HepG2 (cell line): ENCODE measurements around the gene PEAK1. TPM values are rescaled to one million over a fixed set of nuclear protein-coding genes. Genes with fewer than 3 reads are reported as not detected.

Experiments
- CENPT ChIP-seq: sonication (generic); formaldehyde crosslinking; IDR thresholded peaks from 2 replicates; pipeline ENCODE4 v1.8.0; 2022; ENCODE audit warnings: low read depth, mild to moderate bottlenecking, moderate library complexity, missing genetic modification reagents
- ELF4 ChIP-seq: sonication (generic); formaldehyde crosslinking; IDR thresholded peaks from 2 replicates; pipeline ENCODE4 v1.5.0; 2020; ENCODE audit warnings: missing genetic modification reagents, mild to moderate bottlenecking, moderate library complexity, borderline replicate concordance
- GABPB1 ChIP-seq: IDR thresholded peaks from 2 replicates; pipeline ENCODE4 v1.6.1; 2016; ENCODE audit warnings: mild to moderate bottlenecking, missing genetic modification reagents, moderate library complexity, missing compliant biosample characterization
- HNRNPUL1 ChIP-seq: fragments of 200-400 bp; formaldehyde crosslinking; IDR thresholded peaks from 2 replicates; pipeline ENCODE4 v1.6.1; 2017; ENCODE audit warnings: low read depth, mild to moderate bottlenecking, low read length, moderate library complexity
- IRF2 ChIP-seq: IDR thresholded peaks from 2 replicates; pipeline ENCODE4 v1.6.1; 2018; ENCODE audit warnings: missing genetic modification reagents, missing compliant biosample characterization
- KMT2A ChIP-seq: sonication (generic); formaldehyde crosslinking; IDR thresholded peaks from 2 replicates; pipeline ENCODE4 v1.4.0; 2020; ENCODE audit warnings: missing genetic modification reagents
- RFX3 ChIP-seq: IDR thresholded peaks from 2 replicates; pipeline ENCODE4 v1.6.1; 2016; ENCODE audit warnings: missing biosample characterization, missing genetic modification reagents
- RNF2 ChIP-seq: fragments of 450-650 bp; conservative IDR thresholded peaks from 2 replicates; pipeline ENCODE4 v1.6.1; 2016; ENCODE audit warnings: low read depth
- SKI ChIP-seq: fragments of 450-650 bp; IDR thresholded peaks from one replicate; pipeline ENCODE4 v1.6.1; 2018; ENCODE audit warnings: mild to moderate bottlenecking; ENCODE audit not compliant: partially characterized antibody
- ZBTB7B ChIP-seq: sonication (generic); formaldehyde crosslinking; IDR thresholded peaks from 2 replicates; pipeline ENCODE4 v1.4.0; 2020; ENCODE audit warnings: missing genetic modification reagents
- ZNF326 ChIP-seq: sonication (generic); formaldehyde crosslinking; IDR thresholded peaks from 2 replicates; pipeline ENCODE4 v1.4.0; 2020; ENCODE audit warnings: missing genetic modification reagents, borderline replicate concordance
- ZNF768 ChIP-seq: sonication (generic); formaldehyde crosslinking; IDR thresholded peaks from 2 replicates; pipeline ENCODE4 v1.4.0; 2020; ENCODE audit warnings: missing genetic modification reagents
- polyA plus RNA-seq, 8 experiments: library from polyadenylated mRNA; depleted of rRNA in 3 of 8; stranded (reverse) in 7 of 8; unstranded in 1 of 8; fragments of >200 nt; fragmentation: Illumina TruSeq in 4 of 8; extraction: Trizol in 4 of 8; gene quantifications; 2 replicates each; pipeline versions ENCODE4 v1.2.1 to v1.2.3, GENCODE V29; 2011 to 2016; ENCODE audit warnings: low read depth in 4 of 8, missing spikeins in 1 of 8, mixed read lengths in 1 of 8; ENCODE audit not compliant: insufficient read depth in 1 of 8
- total RNA-seq, 5 experiments: library from RNA; depleted of rRNA; stranded (reverse); fragments of >200 nt; fragmentation: Illumina TruSeq; extraction: Trizol; gene quantifications; 2 replicates each; pipeline ENCODE4 v1.2.3, GENCODE V29; 2016; ENCODE audit warnings: low read depth in 1 of 5
- TF ChIP-seq, protein P1 (sequence below): sonication (generic); formaldehyde crosslinking; IDR thresholded peaks from 2 replicates; pipeline ENCODE4 v1.5.0; 2020; ENCODE audit warnings: missing genetic modification reagents
- TF ChIP-seq, protein P2 (sequence below): sonication (generic); formaldehyde crosslinking; IDR thresholded peaks from 2 replicates; pipeline ENCODE4 v1.4.0; 2020; ENCODE audit warnings: missing genetic modification reagents
- TF ChIP-seq, protein P3 (sequence below): IDR thresholded peaks from 2 replicates; pipeline ENCODE4 v1.6.1; 2016; ENCODE audit warnings: low read depth, missing genetic modification reagents, missing compliant biosample characterization
- TF ChIP-seq, protein P4 (sequence below): sonication (generic); formaldehyde crosslinking; IDR thresholded peaks from 2 replicates; pipeline ENCODE4 v1.5.0; 2020; ENCODE audit warnings: mild to moderate bottlenecking, missing genetic modification reagents
- TF ChIP-seq, protein P5 (sequence below): sonication (generic); formaldehyde crosslinking; IDR thresholded peaks from 2 replicates; pipeline ENCODE4 v1.8.1; 2023; ENCODE audit warnings: mild to moderate bottlenecking, moderate library complexity, missing genetic modification reagents

PEAK1 gene
- total and polyA plus RNA-seq, 2 of the 13 experiments (the other 11 are each of a cell fraction or from before 2014, with no cell fraction given) = 6.0 to 6.6 TPM

DNA sequence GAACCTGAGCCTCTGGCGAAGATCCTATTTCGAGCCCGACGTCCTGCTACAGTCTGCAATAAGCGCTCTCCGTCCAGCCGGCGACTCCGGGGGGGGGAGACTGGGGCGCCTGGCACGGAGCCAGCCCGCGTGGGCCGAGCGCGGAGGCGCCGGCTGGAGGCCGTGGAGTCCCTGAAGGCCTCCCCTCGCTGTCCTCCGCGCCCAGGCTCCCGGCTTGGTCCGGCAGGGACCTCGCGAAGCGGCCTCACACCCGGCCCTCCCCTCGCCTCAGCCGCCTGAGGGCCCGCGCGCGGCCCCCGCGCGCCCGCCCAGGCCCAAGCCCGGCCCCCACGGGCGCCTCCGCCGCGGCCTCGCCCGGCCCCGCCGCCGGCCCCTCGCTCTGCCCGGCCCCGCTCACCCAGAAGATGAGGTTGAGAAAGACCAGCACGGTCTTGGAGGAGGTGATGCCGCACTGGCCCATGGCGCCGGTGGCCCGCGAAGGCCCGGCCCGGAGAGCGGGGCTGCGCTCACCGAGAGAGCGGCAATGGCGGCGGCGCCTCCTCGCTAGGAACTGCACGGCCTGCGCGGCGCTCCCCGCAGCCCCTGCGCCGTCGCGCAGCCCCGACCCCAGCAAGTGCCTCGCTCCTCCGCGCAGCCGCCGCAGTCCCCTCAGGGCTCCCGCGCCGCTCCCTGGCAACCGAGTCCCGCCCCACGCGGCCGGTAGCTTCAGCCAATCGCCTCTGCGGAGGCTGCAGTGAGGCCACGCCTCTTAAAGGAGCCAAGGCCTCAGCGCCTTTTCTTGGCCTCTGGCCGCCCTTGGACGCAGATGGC is 349.2 kb downstream of the PEAK1 start, which contains the start of gene TSPAN3 (continued):
- TF ChIP-seq, protein P1, sequence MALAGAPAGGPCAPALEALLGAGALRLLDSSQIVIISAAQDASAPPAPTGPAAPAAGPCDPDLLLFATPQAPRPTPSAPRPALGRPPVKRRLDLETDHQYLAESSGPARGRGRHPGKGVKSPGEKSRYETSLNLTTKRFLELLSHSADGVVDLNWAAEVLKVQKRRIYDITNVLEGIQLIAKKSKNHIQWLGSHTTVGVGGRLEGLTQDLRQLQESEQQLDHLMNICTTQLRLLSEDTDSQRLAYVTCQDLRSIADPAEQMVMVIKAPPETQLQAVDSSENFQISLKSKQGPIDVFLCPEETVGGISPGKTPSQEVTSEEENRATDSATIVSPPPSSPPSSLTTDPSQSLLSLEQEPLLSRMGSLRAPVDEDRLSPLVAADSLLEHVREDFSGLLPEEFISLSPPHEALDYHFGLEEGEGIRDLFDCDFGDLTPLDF (CRISPR knock-in tag) = 0 out of 2 replicates have a peak, but pooled peaks have one; percentile 30
- TF ChIP-seq ZBTB7B (no peak), ZNF326 (CRISPR knock-in tag) (no peak), CENPT (CRISPR knock-in tag) (0 out of 2 replicates have a peak, but pooled peaks have one; percentile 28), SKI (peak; percentile 35), KMT2A (peak; percentile 23; the same call in 1 of the 2 replicates), RFX3 (CRISPR knock-in tag) (peak; percentile 74), GABPB1 (peak; percentile 60; the same call in 1 of the 2 replicates), ZNF768 (CRISPR knock-in tag) (peak; percentile 36; the same call in 1 of the 2 replicates), RNF2 (0 out of 2 replicates have a peak, but pooled peaks have one; percentile 46), HNRNPUL1 (no peak), ELF4 (CRISPR knock-in tag) (no peak), IRF2 (peak; percentile 26; the same call in 1 of the 2 replicates)
- TF ChIP-seq, protein P2, sequence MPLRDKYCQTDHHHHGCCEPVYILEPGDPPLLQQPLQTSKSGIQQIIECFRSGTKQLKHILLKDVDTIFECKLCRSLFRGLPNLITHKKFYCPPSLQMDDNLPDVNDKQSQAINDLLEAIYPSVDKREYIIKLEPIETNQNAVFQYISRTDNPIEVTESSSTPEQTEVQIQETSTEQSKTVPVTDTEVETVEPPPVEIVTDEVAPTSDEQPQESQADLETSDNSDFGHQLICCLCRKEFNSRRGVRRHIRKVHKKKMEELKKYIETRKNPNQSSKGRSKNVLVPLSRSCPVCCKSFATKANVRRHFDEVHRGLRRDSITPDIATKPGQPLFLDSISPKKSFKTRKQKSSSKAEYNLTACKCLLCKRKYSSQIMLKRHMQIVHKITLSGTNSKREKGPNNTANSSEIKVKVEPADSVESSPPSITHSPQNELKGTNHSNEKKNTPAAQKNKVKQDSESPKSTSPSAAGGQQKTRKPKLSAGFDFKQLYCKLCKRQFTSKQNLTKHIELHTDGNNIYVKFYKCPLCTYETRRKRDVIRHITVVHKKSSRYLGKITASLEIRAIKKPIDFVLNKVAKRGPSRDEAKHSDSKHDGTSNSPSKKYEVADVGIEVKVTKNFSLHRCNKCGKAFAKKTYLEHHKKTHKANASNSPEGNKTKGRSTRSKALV = 0 out of 2 replicates have a peak, but pooled peaks have one; percentile 37
- TF ChIP-seq, protein P3, sequence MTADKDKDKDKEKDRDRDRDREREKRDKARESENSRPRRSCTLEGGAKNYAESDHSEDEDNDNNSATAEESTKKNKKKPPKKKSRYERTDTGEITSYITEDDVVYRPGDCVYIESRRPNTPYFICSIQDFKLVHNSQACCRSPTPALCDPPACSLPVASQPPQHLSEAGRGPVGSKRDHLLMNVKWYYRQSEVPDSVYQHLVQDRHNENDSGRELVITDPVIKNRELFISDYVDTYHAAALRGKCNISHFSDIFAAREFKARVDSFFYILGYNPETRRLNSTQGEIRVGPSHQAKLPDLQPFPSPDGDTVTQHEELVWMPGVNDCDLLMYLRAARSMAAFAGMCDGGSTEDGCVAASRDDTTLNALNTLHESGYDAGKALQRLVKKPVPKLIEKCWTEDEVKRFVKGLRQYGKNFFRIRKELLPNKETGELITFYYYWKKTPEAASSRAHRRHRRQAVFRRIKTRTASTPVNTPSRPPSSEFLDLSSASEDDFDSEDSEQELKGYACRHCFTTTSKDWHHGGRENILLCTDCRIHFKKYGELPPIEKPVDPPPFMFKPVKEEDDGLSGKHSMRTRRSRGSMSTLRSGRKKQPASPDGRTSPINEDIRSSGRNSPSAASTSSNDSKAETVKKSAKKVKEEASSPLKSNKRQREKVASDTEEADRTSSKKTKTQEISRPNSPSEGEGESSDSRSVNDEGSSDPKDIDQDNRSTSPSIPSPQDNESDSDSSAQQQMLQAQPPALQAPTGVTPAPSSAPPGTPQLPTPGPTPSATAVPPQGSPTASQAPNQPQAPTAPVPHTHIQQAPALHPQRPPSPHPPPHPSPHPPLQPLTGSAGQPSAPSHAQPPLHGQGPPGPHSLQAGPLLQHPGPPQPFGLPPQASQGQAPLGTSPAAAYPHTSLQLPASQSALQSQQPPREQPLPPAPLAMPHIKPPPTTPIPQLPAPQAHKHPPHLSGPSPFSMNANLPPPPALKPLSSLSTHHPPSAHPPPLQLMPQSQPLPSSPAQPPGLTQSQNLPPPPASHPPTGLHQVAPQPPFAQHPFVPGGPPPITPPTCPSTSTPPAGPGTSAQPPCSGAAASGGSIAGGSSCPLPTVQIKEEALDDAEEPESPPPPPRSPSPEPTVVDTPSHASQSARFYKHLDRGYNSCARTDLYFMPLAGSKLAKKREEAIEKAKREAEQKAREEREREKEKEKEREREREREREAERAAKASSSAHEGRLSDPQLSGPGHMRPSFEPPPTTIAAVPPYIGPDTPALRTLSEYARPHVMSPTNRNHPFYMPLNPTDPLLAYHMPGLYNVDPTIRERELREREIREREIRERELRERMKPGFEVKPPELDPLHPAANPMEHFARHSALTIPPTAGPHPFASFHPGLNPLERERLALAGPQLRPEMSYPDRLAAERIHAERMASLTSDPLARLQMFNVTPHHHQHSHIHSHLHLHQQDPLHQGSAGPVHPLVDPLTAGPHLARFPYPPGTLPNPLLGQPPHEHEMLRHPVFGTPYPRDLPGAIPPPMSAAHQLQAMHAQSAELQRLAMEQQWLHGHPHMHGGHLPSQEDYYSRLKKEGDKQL = no peak
- TF ChIP-seq, protein P4, sequence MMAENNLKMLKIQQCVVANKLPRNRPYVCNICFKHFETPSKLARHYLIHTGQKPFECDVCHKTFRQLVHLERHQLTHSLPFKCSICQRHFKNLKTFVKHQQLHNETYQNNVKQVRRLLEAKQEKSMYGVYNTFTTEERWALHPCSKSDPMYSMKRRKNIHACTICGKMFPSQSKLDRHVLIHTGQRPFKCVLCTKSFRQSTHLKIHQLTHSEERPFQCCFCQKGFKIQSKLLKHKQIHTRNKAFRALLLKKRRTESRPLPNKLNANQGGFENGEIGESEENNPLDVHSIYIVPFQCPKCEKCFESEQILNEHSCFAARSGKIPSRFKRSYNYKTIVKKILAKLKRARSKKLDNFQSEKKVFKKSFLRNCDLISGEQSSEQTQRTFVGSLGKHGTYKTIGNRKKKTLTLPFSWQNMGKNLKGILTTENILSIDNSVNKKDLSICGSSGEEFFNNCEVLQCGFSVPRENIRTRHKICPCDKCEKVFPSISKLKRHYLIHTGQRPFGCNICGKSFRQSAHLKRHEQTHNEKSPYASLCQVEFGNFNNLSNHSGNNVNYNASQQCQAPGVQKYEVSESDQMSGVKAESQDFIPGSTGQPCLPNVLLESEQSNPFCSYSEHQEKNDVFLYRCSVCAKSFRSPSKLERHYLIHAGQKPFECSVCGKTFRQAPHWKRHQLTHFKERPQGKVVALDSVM = peak; percentile 84
- TF ChIP-seq, protein P5, sequence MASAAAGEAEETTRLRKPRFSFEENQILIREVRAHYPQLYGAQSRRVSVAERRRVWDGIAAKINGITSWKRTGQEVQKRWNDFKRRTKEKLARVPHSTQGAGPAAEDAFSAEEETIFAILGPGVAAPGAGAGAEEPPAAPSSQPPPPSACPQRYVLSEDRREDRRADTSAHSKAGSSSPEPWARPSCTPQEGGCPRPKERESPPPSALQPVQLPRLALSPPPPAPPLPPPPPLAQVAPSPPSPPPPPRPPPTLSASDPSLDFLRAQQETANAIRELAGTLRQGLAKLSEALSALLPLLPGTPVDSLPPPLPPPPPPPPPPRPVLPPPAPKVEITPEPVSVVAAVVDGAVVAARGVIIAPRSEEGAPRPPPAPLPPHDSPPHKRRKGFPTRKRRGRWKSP = peak; percentile 98
